Measurements from ENCODE around the gene C10orf95. TPM values are rescaled to one million over a fixed set of nuclear protein-coding genes. Genes with fewer than 3 reads are reported as not detected.

The C10orf95 gene
- total RNA-seq, 4 donors from 2014 or later, result 0.85 to 2.8 TPM; not detected in 2

DNA sequence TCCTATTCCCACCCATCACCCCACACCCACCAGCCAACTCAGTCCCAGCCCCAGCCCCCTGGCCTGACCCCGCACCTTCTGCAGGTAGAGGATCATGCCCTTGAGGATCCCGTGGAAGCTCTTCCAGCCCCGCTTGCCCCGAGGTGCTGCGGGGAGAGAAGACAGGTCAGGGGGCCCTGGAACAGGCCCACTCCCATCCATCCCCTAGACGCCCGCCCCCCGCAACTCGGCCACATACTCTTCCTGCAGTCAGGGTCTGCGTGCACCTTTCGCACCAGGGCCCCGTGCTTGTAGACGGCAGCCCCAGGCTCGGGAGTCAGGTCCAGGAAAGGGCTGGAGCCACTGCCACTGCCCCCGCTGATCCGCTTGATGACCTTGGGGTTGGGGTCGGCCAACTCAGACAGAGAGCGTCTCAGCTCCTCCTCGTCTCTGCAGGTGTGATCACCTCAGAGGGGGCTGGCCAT, 46.2 kb downstream of the C10orf95 start:
- TF ChIP-seq POLR2A (IDR thresholded peaks at IDR 0.05), result no peak
- TF ChIP-seq, protein P1, sequence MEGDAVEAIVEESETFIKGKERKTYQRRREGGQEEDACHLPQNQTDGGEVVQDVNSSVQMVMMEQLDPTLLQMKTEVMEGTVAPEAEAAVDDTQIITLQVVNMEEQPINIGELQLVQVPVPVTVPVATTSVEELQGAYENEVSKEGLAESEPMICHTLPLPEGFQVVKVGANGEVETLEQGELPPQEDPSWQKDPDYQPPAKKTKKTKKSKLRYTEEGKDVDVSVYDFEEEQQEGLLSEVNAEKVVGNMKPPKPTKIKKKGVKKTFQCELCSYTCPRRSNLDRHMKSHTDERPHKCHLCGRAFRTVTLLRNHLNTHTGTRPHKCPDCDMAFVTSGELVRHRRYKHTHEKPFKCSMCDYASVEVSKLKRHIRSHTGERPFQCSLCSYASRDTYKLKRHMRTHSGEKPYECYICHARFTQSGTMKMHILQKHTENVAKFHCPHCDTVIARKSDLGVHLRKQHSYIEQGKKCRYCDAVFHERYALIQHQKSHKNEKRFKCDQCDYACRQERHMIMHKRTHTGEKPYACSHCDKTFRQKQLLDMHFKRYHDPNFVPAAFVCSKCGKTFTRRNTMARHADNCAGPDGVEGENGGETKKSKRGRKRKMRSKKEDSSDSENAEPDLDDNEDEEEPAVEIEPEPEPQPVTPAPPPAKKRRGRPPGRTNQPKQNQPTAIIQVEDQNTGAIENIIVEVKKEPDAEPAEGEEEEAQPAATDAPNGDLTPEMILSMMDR (IDR thresholded peaks at IDR 0.05), result no peak
- Histone ChIP-seq H3K9me3 (no peaks in the 10 kb centered on the region), H3K4me3 (no peak overlapping the region), H3K36me3 (peaks cover 0 to 24% (median 0%) of the 10 kb centered on the region in 3 donors), H3K4me1 (peaks cover 0 to 19% (median 7%) of the 10 kb centered on the region in 4 donors), H3K27me3 (peaks cover 0 to 4% of the 10 kb centered on the region in 2 donors), H3K27ac (peak overlapping the region in 1 of 4 donors; percentile 86)
- DNase-seq, result no peak

DNA sequence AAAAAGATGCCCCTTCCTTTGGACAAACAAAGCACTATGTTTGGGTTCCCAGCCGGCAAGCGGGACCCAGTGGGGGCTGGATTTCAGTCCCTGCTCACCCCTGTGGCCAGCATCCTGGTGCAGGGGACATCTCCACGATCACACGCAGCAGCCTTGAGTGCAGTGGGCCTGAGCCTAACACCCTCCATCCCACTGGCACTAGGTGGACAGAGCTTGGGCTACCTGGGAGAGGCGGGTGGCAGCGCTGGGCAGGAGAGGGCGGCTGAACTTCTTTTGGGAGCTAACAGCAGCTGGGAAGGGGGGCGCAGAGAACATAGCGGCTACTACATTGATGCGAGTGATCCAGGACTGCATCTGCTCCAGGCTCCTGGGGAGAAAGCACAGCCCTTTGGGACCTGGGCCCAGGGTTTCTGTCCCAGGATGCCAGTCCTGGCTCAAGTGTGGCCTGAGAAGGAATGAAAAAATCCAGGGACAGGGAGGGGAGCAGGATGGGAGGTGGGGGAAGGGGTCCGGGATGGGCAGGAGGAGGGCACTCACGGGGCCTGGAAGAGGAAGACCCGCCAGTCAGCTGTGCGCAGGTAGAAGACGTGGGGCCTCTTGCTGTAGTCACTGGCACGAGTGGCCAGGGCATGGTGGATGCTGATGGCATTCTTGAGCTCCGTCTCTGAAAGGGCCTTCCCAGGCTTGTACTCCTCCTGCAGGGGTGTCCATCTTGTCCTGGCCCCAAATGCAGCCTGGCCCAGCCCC, 46.8 kb downstream of the C10orf95 start:
- Histone ChIP-seq H3K9me3 (no peaks in the 10 kb centered on the region), H3K4me1 (peaks cover 0 to 19% (median 9%) of the 10 kb centered on the region in 4 donors), H3K27ac (peak overlapping the region in 1 of 4 donors; percentile 86), H3K27me3 (no peaks in the 10 kb centered on the region), H3K36me3 (peaks cover 0 to 24% (median 0%) of the 10 kb centered on the region in 3 donors), H3K4me3 (no peak overlapping the region)
- DNase-seq, result no peak
- TF ChIP-seq, protein P1 (IDR thresholded peaks at IDR 0.05), result no peak
- no peak for TF ChIP-seq POLR2A (IDR thresholded peaks at IDR 0.05)

- no peaks in the 10 kb centered on the region for H3K9me3 ChIP-seq
- TF ChIP-seq POLR2A (IDR thresholded peaks at IDR 0.05), result no peak
- TF ChIP-seq, protein P1 (IDR thresholded peaks at IDR 0.05), result no peak
- DNase-seq, result no peak
- peak overlapping the region in 1 of 4 donors; percentile 28 for H3K27ac ChIP-seq
- peaks cover 0 to 19% (median 9%) of the 10 kb centered on the region in 4 donors for H3K4me1 ChIP-seq
- peaks cover 0 to 24% (median 0%) of the 10 kb centered on the region in 3 donors for H3K36me3 ChIP-seq
- H3K27me3 ChIP-seq, result no peaks in the 10 kb centered on the region
- H3K4me3 ChIP-seq, result no peak overlapping the region
Observed at GRCh38 chr10:102403115-102403514, 48.2 kb downstream of the C10orf95 start.

- Histone ChIP-seq H3K4me1 (peaks cover 0 to 19% (median 10%) of the 10 kb centered on the region in 4 donors), H3K27ac (peak overlapping the region in 1 of 4 donors; percentile 25), H3K9me3 (no peaks in the 10 kb centered on the region), H3K27me3 (no peaks in the 10 kb centered on the region), H3K4me3 (no peak overlapping the region), H3K36me3 (peaks cover 0 to 24% (median 0%) of the 10 kb centered on the region in 3 donors)
- no peak for DNase-seq
- TF ChIP-seq POLR2A (IDR thresholded peaks at IDR 0.05), result no peak
- TF ChIP-seq, protein P1 (IDR thresholded peaks at IDR 0.05), result no peak
Observed at GRCh38 chr10:102402512-102402896, 48.8 kb downstream of the C10orf95 start.

DNA sequence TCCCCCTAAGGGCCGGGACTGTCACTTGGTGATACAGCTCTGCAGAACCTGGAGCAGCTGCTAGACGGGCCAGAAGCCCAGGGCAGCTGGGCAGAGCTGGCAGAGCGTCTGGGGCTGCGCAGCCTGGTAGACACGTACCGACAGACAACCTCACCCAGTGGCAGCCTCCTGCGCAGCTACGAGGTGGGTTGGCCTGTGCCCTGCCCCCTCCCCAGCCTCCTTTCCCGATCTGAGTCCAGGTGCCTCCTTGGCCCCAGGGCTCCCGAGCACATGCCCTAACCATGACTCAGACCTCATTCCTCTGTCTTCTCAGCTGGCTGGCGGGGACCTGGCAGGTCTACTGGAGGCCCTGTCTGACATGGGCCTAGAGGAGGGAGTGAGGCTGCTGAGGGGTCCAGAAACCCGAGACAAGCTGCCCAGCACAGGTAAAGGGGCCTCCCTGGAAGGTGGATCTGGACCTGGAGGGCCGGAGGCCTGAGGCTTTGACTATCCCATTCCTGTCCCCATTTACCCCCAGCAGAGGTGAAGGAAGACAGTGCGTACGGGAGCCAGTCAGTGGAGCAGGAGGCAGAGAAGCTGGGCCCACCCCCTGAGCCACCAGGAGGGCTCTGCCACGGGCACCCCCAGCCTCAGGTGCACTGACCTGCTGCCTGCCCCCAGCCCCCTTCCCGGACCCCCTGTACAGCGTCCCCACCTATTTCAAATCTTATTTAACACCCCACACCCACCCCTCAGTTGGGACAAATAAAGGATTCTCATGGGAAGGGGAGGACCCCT, 49.4 kb downstream of the C10orf95 start:
- H3K27ac ChIP-seq, result peak overlapping the region in 1 of 4 donors; percentile 25
- TF ChIP-seq, protein P1 (IDR thresholded peaks at IDR 0.05), result no peak
- no peak for TF ChIP-seq POLR2A (IDR thresholded peaks at IDR 0.05)
- peaks cover 0 to 24% (median 0%) of the 10 kb centered on the region in 3 donors for H3K36me3 ChIP-seq
- no peaks in the 10 kb centered on the region for H3K9me3 ChIP-seq
- H3K4me3 ChIP-seq, result no peak overlapping the region
- peaks cover 0 to 24% (median 13%) of the 10 kb centered on the region in 4 donors for H3K4me1 ChIP-seq
- no peaks in the 10 kb centered on the region for H3K27me3 ChIP-seq
- DNase-seq, result no peak
